ENCODE data around the gene TRAPPC11. TPM values are rescaled to one million over a fixed set of nuclear protein-coding genes. Genes with fewer than 3 reads are reported as not detected.

TRAPPC11 gene
- total RNA-seq, 1 donor from 2014 or later, result 40.3 TPM

GRCh38 chr4:183632689-183633088 lies 26.4 kb upstream of the TRAPPC11 start:
- Histone ChIP-seq H3K36me3 (no peaks in the 10 kb centered on the region), H3K9me3 (no peaks in the 10 kb centered on the region), H3K4me1 (no peaks in the 10 kb centered on the region), H3K4me3 (no peak overlapping the region), H3K27ac (no peak overlapping the region), H3K27me3 (no peaks in the 10 kb centered on the region)
- intact Hi-C loops (cut with DNase I), result no loop called here
- TF ChIP-seq POLR2AphosphoS5 (IDR thresholded peaks at IDR 0.05; ENCODE audit: insufficient read depth in 1 of 2, low read depth in 1 of 2) (no peak), POLR2A (IDR thresholded peaks at IDR 0.05) (no peak)
- TF ChIP-seq, protein P1, sequence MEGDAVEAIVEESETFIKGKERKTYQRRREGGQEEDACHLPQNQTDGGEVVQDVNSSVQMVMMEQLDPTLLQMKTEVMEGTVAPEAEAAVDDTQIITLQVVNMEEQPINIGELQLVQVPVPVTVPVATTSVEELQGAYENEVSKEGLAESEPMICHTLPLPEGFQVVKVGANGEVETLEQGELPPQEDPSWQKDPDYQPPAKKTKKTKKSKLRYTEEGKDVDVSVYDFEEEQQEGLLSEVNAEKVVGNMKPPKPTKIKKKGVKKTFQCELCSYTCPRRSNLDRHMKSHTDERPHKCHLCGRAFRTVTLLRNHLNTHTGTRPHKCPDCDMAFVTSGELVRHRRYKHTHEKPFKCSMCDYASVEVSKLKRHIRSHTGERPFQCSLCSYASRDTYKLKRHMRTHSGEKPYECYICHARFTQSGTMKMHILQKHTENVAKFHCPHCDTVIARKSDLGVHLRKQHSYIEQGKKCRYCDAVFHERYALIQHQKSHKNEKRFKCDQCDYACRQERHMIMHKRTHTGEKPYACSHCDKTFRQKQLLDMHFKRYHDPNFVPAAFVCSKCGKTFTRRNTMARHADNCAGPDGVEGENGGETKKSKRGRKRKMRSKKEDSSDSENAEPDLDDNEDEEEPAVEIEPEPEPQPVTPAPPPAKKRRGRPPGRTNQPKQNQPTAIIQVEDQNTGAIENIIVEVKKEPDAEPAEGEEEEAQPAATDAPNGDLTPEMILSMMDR (IDR thresholded peaks at IDR 0.05), result no peak
- DNase-seq (ENCODE audit: extremely low spot score in 2 of 2), result peak in 1 of 2 donors; percentile 78

- no peaks in the 10 kb centered on the region for H3K4me1 ChIP-seq
- TF ChIP-seq POLR2A (IDR thresholded peaks at IDR 0.05), result no peak
- TF ChIP-seq, protein P1 (IDR thresholded peaks at IDR 0.05), result no peak
- no peak for TF ChIP-seq POLR2AphosphoS5 (IDR thresholded peaks at IDR 0.05; ENCODE audit: insufficient read depth in 1 of 2, low read depth in 1 of 2)
- H3K27me3 ChIP-seq, result no peaks in the 10 kb centered on the region
- no peak overlapping the region for H3K27ac ChIP-seq
- H3K4me3 ChIP-seq, result no peak overlapping the region
- H3K36me3 ChIP-seq, result no peaks in the 10 kb centered on the region
- peak in 1 of 2 donors; percentile 40 for DNase-seq (ENCODE audit: extremely low spot score in 2 of 2)
- no peaks in the 10 kb centered on the region for H3K9me3 ChIP-seq
- intact Hi-C loops (cut with DNase I), result no loop called here
Observed at GRCh38 chr4:183633476-183634400, 25.4 kb upstream of the TRAPPC11 start.

- Histone ChIP-seq H3K27me3 (no peaks in the 10 kb centered on the region), H3K9me3 (no peaks in the 10 kb centered on the region), H3K4me1 (no peaks in the 10 kb centered on the region), H3K4me3 (no peak overlapping the region), H3K27ac (no peak overlapping the region), H3K36me3 (peaks cover 0 to 8% of the 10 kb centered on the region in 2 donors)
- DNase-seq (ENCODE audit: extremely low spot score in 2 of 2), result peak in 1 of 2 donors; percentile 78
- intact Hi-C loops (cut with DNase I), result no loop called here
- TF ChIP-seq, protein P1 (IDR thresholded peaks at IDR 0.05), result no peak
- TF ChIP-seq POLR2AphosphoS5 (IDR thresholded peaks at IDR 0.05; ENCODE audit: insufficient read depth in 1 of 2, low read depth in 1 of 2) (no peak), POLR2A (IDR thresholded peaks at IDR 0.05) (no peak)
Observed at GRCh38 chr4:183635321-183635720, 23.8 kb upstream of the TRAPPC11 start.

DNA sequence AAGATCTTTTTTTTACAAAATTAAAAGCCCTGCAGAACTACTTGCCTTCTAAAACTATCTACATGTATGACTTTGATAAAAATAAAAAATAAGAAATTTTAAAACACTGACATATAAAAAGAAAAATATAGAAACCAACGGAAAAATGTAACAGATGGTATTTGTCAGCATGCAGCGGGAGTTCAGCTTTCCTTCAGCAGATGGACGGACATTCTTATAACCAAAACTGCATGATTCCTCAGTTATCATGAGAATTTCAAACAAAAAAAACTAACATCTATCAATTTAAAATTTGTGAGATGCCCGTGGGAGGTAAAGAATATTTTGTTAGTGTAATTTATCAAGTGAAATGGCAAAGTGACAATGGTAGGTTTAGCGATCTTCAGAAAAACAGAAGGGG lies 23.4 kb upstream of the TRAPPC11 start:
- Histone ChIP-seq H3K36me3 (peaks cover 0 to 8% of the 10 kb centered on the region in 2 donors), H3K9me3 (no peaks in the 10 kb centered on the region), H3K27ac (no peak overlapping the region), H3K4me1 (no peaks in the 10 kb centered on the region), H3K27me3 (no peaks in the 10 kb centered on the region), H3K4me3 (no peak overlapping the region)
- intact Hi-C loops (cut with DNase I), result no loop called here
- DNase-seq (ENCODE audit: extremely low spot score in 2 of 2), result no peak
- TF ChIP-seq POLR2AphosphoS5 (IDR thresholded peaks at IDR 0.05; ENCODE audit: insufficient read depth in 1 of 2, low read depth in 1 of 2) (no peak), POLR2A (IDR thresholded peaks at IDR 0.05) (no peak)
- TF ChIP-seq, protein P1 (IDR thresholded peaks at IDR 0.05), result no peak

GRCh38 chr4:183636503-183636902 lies 22.6 kb upstream of the TRAPPC11 start:
- Histone ChIP-seq H3K27me3 (no peaks in the 10 kb centered on the region), H3K27ac (no peak overlapping the region), H3K9me3 (no peaks in the 10 kb centered on the region), H3K4me3 (no peak overlapping the region), H3K4me1 (no peaks in the 10 kb centered on the region), H3K36me3 (peaks cover 0 to 8% of the 10 kb centered on the region in 2 donors)
- intact Hi-C loops (cut with DNase I), result no loop called here
- TF ChIP-seq, protein P1 (IDR thresholded peaks at IDR 0.05), result no peak
- no peak for TF ChIP-seq POLR2AphosphoS5 (IDR thresholded peaks at IDR 0.05; ENCODE audit: insufficient read depth in 1 of 2, low read depth in 1 of 2)
- no peak for TF ChIP-seq POLR2A (IDR thresholded peaks at IDR 0.05)
- DNase-seq (ENCODE audit: extremely low spot score in 2 of 2), result peak in 1 of 2 donors; percentile 37
